Measurements from ENCODE around the gene C7. TPM values are rescaled to one million over a fixed set of nuclear protein-coding genes. Genes with fewer than 3 reads are reported as not detected.

C7 gene
- total RNA-seq, 1 donor from 2014 or later: 84.1 TPM

DNA sequence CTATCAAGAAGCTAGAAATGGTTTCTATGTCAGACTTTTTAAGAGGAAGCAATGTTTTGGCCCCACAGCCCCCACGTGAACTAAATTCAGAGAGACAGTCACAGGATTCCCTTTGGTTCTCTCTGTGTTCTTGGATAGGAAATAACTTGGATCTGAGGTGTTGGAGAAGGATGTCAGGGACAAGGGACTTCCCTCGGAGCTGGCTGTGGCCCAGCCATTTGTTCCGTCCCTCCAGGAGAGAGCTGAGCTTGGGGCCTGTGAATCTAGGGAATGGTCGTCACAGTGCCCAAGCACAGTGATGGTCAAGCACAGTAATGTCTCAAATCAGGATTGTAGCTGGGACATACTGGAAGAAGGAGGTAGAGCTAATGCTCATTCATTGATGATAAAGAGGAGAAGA is 2.0 kb downstream of the C7 start:
- DNase-seq (ENCODE audit: low spot score): no peak
- intact Hi-C loops (cut with DNase I): loop anchor here (5.0 kb wide), 1 partner anchor 186 kb away; no protein-coding TSS in a partner anchor

DNA sequence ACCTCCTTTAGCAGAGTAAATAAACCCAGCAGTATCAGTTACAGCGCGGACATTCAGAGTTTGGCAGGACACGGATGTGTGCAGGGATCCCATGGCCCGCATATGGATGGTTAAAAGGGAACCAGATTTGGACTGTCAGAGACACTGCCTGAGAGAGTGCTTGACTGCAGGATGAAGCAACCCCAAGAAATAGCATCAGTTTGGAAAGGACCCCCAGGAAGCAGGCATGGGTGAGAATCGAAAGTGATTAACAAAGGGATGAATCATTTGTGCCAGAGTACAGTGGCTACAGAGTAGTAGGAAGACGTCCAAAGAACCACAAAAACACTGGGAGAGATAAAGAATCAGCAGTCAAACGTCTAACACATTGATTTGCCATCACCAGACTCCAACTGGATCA is 5.5 kb downstream of the C7 start:
- intact Hi-C loops (cut with DNase I): loop anchor here (5.0 kb wide), 1 partner anchor 182 kb away; no protein-coding TSS in a partner anchor
- DNase-seq (ENCODE audit: low spot score): no peak

DNA sequence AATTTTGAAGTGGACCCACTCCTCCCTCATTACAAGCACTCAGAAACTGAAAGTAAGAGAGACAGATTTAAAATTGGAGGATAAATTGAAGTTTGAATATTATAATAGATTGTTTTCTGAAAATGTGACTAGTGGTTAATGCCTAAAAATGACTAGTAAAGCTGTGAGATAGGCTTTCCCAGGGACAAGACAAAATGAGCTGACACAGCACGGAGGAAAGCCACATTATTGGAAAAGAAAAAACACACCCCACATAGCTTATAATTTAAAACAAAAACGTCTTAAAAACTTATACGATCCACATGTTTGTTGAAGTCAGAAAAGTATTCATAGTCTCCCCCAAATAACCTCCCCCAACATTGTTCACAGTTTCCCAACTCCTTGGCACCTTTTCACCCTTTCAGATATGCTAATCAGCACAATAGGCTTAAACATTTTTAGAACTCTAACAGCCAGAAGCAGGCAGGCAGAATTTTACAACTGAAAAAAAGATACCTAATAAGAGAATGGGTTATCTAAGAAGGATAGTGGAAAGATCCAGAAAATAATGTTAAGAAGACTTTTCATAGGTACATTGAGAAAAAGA is 6.1 kb downstream of the C7 start:
- intact Hi-C loops (cut with DNase I): no loop called here
- DNase-seq (ENCODE audit: low spot score): no peak

GRCh38 chr5:40916226-40916625 is 6.9 kb downstream of the C7 start:
- intact Hi-C loops (cut with DNase I): no loop called here

GRCh38 chr5:40928886-40929448 is 19.7 kb downstream of the C7 start:
- DNase-seq (ENCODE audit: low spot score): no peak
- intact Hi-C loops (cut with DNase I): no loop called here

More at GRCh38 chr5:40916226-40916625, 6.9 kb downstream of the C7 start:
- DNase-seq (ENCODE audit: low spot score): no peak

GRCh38 chr5:40932766-40933165 is 23.5 kb downstream of the C7 start:
- no peak for DNase-seq (ENCODE audit: low spot score)

GRCh38 chr5:40937075-40937474 is 27.8 kb downstream of the C7 start:
- no peak for DNase-seq (ENCODE audit: low spot score)
- intact Hi-C loops (cut with DNase I): no loop called here

More at GRCh38 chr5:40932766-40933165, 23.5 kb downstream of the C7 start:
- intact Hi-C loops (cut with DNase I): no loop called here

GRCh38 chr5:40939753-40940152 is 30.5 kb downstream of the C7 start:
- DNase-seq (ENCODE audit: low spot score): no peak
- intact Hi-C loops (cut with DNase I): no loop called here

- intact Hi-C loops (cut with DNase I): no loop called here
- no peak for DNase-seq (ENCODE audit: low spot score)
These were observed 35.8 kb downstream of the C7 start for GRCh38 chr5:40945111-40945510.

DNA sequence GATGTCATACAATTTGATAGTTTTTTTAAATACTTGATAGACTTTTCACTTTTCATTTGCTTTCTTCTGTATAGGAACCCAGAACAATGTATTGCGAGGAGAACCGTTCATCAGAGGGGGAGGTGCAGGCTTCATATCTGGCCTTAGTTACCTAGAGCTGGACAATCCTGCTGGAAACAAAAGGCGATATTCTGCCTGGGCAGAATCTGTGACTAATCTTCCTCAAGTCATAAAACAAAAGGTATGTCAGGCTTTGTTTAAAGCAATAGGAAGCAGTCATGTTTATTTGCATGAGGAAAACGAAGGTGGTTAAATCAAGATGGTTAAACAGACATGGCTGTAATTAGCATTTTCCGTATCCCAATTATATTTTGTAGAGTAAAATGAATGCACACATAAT is 46.0 kb downstream of the C7 start:
- intact Hi-C loops (cut with DNase I): no loop called here
- DNase-seq (ENCODE audit: low spot score): no peak

GRCh38 chr5:40957048-40957447 is 47.8 kb downstream of the C7 start:
- intact Hi-C loops (cut with DNase I): no loop called here
- DNase-seq (ENCODE audit: low spot score): no peak

DNA sequence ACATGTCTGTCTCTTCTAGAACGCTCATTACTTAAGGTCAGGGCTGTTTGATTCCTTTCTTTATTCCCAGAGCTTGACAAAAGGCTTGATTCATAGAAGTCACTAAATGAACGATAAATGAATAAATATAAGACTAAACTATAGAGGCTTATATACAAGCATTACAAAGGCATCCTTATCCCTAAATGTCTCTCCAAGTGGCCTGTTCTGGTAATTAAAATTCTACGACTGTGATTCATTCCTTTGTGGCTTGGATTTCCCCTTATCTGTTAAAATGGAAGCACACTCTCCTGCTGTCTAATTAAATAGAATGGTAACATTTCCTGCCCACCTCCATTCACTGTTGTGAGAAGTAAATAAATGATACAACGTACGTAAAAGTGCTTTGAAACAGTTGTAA is 49.5 kb downstream of the C7 start:
- DNase-seq (ENCODE audit: low spot score): no peak
- intact Hi-C loops (cut with DNase I): no loop called here

GRCh38 chr5:40960037-40960436 is 50.7 kb downstream of the C7 start:
- DNase-seq (ENCODE audit: low spot score): no peak
- intact Hi-C loops (cut with DNase I): no loop called here

- DNase-seq (ENCODE audit: low spot score): no peak
- intact Hi-C loops (cut with DNase I): no loop called here
These were observed 53.1 kb downstream of the C7 start for GRCh38 chr5:40962207-40962955.

DNA sequence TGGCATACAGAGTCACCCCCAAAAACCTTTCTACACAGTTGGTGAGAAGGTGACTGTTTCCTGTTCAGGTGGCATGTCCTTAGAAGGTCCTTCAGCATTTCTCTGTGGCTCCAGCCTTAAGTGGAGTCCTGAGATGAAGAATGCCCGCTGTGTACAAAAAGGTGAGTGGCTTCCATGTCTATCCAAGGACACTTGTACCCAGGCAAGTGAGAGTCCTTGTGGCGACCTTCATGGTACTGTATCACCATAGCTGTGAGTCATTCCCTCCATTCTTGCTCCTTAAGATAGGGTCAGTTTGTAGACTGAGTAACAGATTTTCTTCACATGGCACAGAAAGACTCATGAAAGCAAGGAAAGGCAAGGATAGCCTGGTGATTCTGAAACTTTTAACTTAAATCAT is 63.1 kb downstream of the C7 start:
- intact Hi-C loops (cut with DNase I): no loop called here
- DNase-seq (ENCODE audit: low spot score): no peak

DNA sequence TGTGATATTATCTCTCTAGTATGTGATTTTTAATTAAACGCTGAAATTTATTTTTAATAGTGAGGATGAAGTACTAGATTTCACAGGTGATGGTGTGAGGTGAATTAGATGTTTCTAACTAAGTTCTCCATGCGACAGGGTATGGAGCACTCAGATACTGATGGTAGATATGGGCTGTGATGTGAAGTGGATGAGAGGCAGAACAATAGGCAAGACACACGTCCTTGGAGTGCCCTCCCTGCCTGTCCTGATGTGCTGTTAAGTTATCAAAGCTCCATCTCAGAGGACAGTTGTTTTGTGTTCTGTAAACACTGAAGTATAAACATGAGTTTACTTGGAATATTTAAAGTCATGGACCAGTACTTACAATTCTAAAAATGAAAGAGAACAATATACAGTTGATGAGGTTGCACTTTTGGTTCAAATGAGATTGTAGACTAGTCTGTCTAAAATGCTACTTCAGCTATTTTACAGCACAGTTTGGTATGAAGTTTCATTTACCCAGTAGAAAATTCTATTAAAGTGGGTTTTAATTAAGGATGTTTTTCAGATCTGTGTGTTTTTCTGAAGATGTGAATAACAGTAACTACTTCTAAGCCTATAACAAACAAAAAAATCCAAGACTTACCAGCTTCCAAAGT is 64.2 kb downstream of the C7 start:
- DNase-seq (ENCODE audit: low spot score): no peak
- intact Hi-C loops (cut with DNase I): no loop called here

- intact Hi-C loops (cut with DNase I): no loop called here
These were observed 66.7 kb downstream of the C7 start for GRCh38 chr5:40976041-40976440.

GRCh38 chr5:40976836-40977235 is 67.5 kb downstream of the C7 start:
- intact Hi-C loops (cut with DNase I): no loop called here
- DNase-seq (ENCODE audit: low spot score): no peak

More at GRCh38 chr5:40976041-40976440, 66.7 kb downstream of the C7 start:
- no peak for DNase-seq (ENCODE audit: low spot score)

DNA sequence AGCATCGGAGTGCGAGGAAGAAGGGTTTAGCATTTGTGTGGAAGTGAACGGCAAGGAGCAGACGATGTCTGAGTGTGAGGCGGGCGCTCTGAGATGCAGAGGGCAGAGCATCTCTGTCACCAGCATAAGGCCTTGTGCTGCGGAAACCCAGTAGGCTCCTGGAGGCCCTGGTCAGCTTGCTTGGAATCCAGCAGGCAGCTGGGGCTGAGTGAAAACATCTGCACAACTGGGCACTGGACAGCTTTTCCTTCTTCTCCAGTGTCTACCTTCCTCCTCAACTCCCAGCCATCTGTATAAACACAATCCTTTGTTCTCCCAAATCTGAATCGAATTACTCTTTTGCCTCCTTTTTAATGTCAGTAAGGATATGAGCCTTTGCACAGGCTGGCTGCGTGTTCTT is 72.1 kb downstream of the C7 start:
- DNase-seq (ENCODE audit: low spot score): no peak
- intact Hi-C loops (cut with DNase I): no loop called here

GRCh38 chr5:40983781-40984180 is 74.5 kb downstream of the C7 start:
- intact Hi-C loops (cut with DNase I): no loop called here

DNA sequence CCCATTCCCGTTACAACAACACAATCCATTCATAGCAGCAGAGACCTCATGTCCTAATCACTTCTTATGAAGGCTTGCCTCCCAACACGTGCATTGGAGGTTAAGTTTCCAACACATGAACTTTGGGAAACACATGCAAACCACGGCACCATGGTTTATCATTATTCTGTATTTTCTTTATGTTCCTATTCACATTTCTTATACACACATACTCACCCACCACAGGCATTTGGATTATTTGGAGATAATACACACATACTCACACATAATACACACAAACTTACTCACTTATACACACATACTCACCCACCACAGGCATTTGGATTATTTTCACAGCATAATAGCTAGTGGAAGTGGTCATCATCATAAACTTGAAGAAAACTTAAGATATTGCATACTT is 75.6 kb downstream of the C7 start:
- DNase-seq (ENCODE audit: low spot score): no peak
- intact Hi-C loops (cut with DNase I): no loop called here

More at GRCh38 chr5:40983781-40984180, 74.5 kb downstream of the C7 start:
- no peak for DNase-seq (ENCODE audit: low spot score)

Measured in cardiac septum (tissue), 1 donor.